ENCODE measurements around the gene NDUFA1.
"Not testable (repeated sequence)": the region's sequence is repeated elsewhere in the genome, so short reads cannot be mapped to it uniquely, and the experiment has no call there.

Gene NDUFA1

DNA sequence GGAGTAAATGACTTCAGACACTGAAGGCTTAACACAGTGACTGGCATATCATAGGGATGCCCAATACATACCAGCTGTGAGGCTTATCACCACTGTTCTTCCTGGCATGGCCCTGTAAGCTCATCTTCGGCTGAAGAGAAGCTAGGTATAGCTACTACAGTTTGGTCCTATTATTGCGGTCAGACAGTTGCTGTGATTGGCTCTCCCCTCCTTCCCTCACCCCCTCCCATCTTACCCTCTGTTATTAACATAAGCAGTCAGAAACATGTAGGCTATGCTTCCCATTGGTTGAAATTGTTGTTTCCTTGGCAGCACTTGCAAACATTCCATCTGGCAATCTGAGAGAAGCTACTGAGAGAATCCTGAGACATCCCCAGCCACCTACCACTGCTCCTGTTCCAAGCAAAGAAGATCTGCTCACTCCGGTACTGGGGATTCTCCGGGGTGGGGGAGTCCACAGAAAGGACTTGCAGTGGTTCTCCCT is 24.3 kb downstream of the NDUFA1 start, which contains the start of gene AKAP14:
Gene AKAP14 (plus strand): TSS at position 51 of the 484 bp plus-strand sequence. CDS start 7,331 bp downstream, outside the sequence.
- DNase-seq = no peak
- intact Hi-C loops (cut with DNase I) = no loop called here

DNA sequence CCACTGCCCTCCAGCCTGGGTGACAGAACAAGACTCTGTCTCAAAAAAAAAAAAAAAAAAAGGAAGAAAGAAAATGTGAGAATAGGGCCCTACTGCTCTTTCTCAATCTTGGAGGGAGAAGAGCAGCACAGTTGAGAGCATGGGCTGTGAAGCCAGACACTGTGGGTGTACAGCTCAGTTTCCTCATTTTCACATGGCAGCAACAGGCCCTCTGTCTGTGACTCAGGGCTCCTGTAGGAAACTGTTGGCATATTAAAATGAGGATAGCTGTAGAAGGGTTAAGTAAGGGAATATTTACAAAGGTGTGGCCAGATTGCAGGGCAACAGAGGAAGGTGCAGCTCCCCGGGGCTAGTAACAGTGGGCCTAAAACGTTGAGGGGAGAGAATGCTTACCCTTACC is 27.5 kb downstream of the NDUFA1 start:
- no peak for DNase-seq
- intact Hi-C loops (cut with DNase I) = no loop called here

DNA sequence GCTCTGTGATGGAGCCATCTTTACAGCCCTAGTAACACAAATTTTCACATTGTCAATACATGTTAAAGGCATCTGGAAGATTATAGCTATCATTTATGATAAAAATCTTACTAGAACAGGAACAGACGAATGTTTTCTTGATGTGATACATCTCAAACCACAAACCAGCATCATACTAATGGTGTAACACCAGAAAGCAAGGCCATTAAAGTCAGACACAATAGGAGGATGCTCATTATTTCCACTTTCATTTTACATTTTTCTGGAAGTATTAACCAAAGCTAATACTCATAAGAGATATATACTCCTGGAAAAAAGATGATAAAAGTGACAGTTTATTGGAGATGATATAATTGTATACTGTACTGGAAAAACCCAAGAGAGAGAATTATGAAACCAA is 29.3 kb downstream of the NDUFA1 start:
- no peak for DNase-seq
- intact Hi-C loops (cut with DNase I) = no loop called here

DNA sequence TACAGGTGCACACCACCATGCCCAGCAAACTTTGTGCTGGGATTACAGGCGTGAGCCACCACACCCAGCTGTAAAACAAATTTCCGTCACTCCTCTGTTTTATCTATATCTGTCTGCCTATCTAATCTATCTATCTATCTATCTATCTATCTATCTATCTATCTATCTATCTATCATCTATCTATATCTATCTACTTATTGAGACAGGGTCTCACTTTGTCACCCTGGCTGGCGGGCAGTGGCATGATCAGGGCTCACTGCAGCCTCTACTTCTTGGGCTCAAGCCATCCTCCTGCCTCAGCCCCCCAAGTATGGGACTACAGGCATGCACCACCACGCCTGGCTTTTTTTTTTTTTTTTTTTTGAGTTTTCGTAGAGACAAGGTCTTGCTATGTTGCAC is 44.7 kb downstream of the NDUFA1 start:
- no peak for DNase-seq
- intact Hi-C loops (cut with DNase I) = no loop called here

DNA sequence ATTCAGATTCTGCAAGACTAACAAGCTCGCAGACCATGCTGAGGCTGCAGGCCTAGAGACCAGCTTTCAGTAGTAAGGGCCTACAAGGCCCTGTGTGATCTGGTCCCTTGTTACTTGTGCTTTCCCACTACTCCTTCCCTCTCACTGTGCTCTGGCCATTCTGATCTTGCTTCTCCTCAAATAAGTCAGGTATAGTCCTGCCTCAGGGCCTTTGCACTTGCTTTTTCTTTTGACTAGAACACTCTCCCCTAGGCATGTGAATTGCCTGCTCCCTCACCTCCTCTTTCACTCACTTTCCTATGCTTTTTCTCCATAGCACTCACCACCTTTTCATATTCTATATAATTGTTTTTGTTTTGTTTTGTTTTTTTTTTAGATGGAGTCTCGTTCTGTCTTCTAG is 46.2 kb downstream of the NDUFA1 start:
- intact Hi-C loops (cut with DNase I) = no loop called here

DNA sequence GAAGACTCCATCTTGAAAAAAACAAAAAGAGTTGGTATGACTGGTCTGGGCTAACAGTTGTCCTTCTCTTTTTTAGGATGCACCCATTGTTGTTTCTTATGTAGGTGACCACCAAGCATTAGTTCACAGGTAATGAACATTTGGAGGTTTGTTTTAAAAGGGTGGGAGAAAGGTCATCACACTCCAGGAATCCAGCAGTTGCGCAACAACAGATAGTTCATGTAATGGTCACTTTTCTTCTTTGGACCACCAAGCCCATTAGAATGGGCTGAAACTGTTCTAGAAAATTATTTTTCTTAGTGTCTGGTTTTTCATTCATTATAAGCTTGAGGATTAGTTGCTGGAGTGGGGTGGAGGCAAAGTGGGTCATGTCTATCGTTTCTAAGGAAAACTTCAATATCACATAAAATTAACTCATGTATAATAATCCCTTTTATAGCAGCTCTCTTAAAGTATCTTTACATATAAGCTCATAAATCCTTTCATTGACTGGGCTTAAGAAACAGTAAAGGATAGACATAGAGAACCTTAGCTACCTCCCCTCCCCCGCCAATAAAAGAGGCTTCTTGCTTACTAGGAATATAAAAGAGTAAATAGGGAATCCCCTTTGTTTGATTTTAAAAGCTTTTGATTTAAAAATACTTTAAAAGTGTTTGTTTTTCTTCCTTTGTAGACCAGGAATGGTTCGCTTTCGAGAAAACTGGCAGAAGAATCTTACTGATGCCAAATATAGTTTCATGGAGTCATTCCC is 48.4 kb downstream of the NDUFA1 start:
- no peak for DNase-seq
- intact Hi-C loops (cut with DNase I) = no loop called here

More for the DNA sequence above, 46.2 kb downstream of the NDUFA1 start:
- no peak for DNase-seq

DNA sequence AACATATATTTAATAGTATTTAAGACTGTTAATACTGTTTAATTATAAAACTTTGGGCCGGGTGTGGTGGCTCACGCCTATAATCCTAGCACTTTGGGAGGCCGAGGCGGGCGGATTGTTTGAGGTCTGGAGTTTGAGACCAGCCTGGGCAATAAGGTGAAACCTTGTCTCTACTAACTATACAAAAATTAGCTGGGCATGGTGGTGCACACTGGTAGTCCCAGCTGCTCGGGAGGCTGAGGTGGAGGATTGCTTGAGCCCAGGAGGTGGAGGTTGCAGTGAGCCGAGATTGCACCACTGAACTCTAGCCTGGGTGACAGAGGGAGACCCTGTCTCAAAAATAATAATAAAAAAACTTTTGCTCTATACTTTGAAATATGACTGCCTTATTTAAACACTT is 50.8 kb downstream of the NDUFA1 start:
- intact Hi-C loops (cut with DNase I); DNase-seq: not testable (repeated sequence)

Data from posterior cingulate gyrus (tissue), 11 donors.